ENCODE measurements around the gene MACROD2. TPM values are rescaled to one million over a fixed set of nuclear protein-coding genes. Genes with fewer than 3 reads are reported as not detected.

Gene MACROD2
- total and polyA plus RNA-seq, 9 donors = 3.7 to 25.5 (median 7.8) TPM

GRCh38 chr20:14881518-14881917, 886.2 kb downstream of the MACROD2 start:
- Histone ChIP-seq H3K27me3 (no peaks in the 10 kb centered on the region), H3K9me3 (no peaks in the 10 kb centered on the region), H3K4me1 (ENCODE audit: insufficient read depth) (no peaks in the 10 kb centered on the region), H3K4me3 (no peak overlapping the region), H3K27ac (no peak overlapping the region), H3K36me3 (no peaks in the 10 kb centered on the region)
- intact Hi-C loops (cut with DNase I) = no loop called here
- TF ChIP-seq POLR2A (IDR thresholded peaks at IDR 0.05) = no peak
- WGBS, 3 donors = 96 to 99% (median 98%) methylated on average over 2 of the region's 2 CpGs
- DNase-seq = no peak

- Histone ChIP-seq H3K4me3 (no peak overlapping the region), H3K36me3 (no peaks in the 10 kb centered on the region), H3K27ac (no peak overlapping the region), H3K4me1 (ENCODE audit: insufficient read depth) (no peaks in the 10 kb centered on the region), H3K27me3 (no peaks in the 10 kb centered on the region), H3K9me3 (no peaks in the 10 kb centered on the region)
- TF ChIP-seq CTCF (IDR thresholded peaks at IDR 0.05) (no peak), POLR2A (IDR thresholded peaks at IDR 0.05) (no peak), EP300 (IDR thresholded peaks at IDR 0.05) (no peak)
- WGBS, 3 donors = 69 to 96% (median 93%) methylated on average over 2 of the region's 2 CpGs
- intact Hi-C loops (cut with DNase I) = no loop called here
- DNase-seq = no peak
These were observed 886.8 kb downstream of the MACROD2 start for GRCh38 chr20:14882157-14882556.

- Histone ChIP-seq H3K4me3 (no peak overlapping the region), H3K9me3 (no peaks in the 10 kb centered on the region), H3K4me1 (ENCODE audit: insufficient read depth) (no peaks in the 10 kb centered on the region), H3K27me3 (no peaks in the 10 kb centered on the region), H3K27ac (no peak overlapping the region), H3K36me3 (no peaks in the 10 kb centered on the region)
- DNase-seq = no peak
- no peak for TF ChIP-seq CTCF (IDR thresholded peaks at IDR 0.05)
- TF ChIP-seq POLR2A (IDR thresholded peaks at IDR 0.05) = no peak
- no peak for TF ChIP-seq EP300 (IDR thresholded peaks at IDR 0.05)
- intact Hi-C loops (cut with DNase I) = no loop called here
These were observed 887.5 kb downstream of the MACROD2 start for GRCh38 chr20:14882846-14883245.

GRCh38 chr20:14883324-14883723, 888.0 kb downstream of the MACROD2 start:
- H3K4me3 ChIP-seq = no peak overlapping the region
- no peaks in the 10 kb centered on the region for H3K27me3 ChIP-seq
- H3K36me3 ChIP-seq = no peaks in the 10 kb centered on the region
- H3K9me3 ChIP-seq = no peaks in the 10 kb centered on the region
- peaks cover 4% of the 10 kb centered on the region for H3K4me1 ChIP-seq (ENCODE audit: insufficient read depth)
- 87 to 93% (median 88%) methylated on average over 1 of the region's 1 CpG for WGBS, 3 donors
- intact Hi-C loops (cut with DNase I) = no loop called here
- H3K27ac ChIP-seq = no peak overlapping the region
- no peak for DNase-seq
- TF ChIP-seq CTCF (IDR thresholded peaks at IDR 0.05) = no peak
- TF ChIP-seq EP300 (IDR thresholded peaks at IDR 0.05) = no peak
- TF ChIP-seq POLR2A (IDR thresholded peaks at IDR 0.05) = no peak

- WGBS, 3 donors = 89 to 100% (median 95%) methylated on average over 1 of the region's 1 CpG
- no peak overlapping the region for H3K4me3 ChIP-seq
- TF ChIP-seq EP300 (IDR thresholded peaks at IDR 0.05) (no peak), POLR2A (IDR thresholded peaks at IDR 0.05) (no peak), CTCF (IDR thresholded peaks at IDR 0.05) (no peak)
- intact Hi-C loops (cut with DNase I) = no loop called here
- no peak for DNase-seq
- no peaks in the 10 kb centered on the region for H3K9me3 ChIP-seq
- H3K27me3 ChIP-seq = no peaks in the 10 kb centered on the region
- no peaks in the 10 kb centered on the region for H3K36me3 ChIP-seq
- peaks cover 6% of the 10 kb centered on the region for H3K4me1 ChIP-seq (ENCODE audit: insufficient read depth)
- H3K27ac ChIP-seq = no peak overlapping the region
These were observed 890.3 kb downstream of the MACROD2 start for GRCh38 chr20:14885661-14886060.

Measured in ovary (tissue), 9 donors.